ENCODE data around the gene CSMD2.

Gene CSMD2

GRCh38 chr1:33970148-33970825, 194.7 kb downstream of the CSMD2 start:
- H3K27ac ChIP-seq (ENCODE audit: low read depth, low read length), result no peak overlapping the region
- H3K9me3 ChIP-seq (ENCODE audit: low read length), result no peaks in the 10 kb centered on the region
- no peak overlapping the region for H3K4me3 ChIP-seq (ENCODE audit: low read depth in 1 of 2, low read length in 2 of 2)
- no peak overlapping the region for H3K9ac ChIP-seq (ENCODE audit: low read length)
- H3K27me3 ChIP-seq (ENCODE audit: control insufficient read depth in 1 of 2, insufficient read depth in 2 of 2, low read length in 2 of 2), result no peaks in the 10 kb centered on the region
- no peaks in the 10 kb centered on the region for H3K36me3 ChIP-seq (ENCODE audit: insufficient read depth, low read length)
- peaks cover 29% of the 10 kb centered on the region for H3K4me1 ChIP-seq (ENCODE audit: insufficient read depth, low read length)

- Histone ChIP-seq H3K36me3 (ENCODE audit: insufficient read depth, low read length) (no peaks in the 10 kb centered on the region), H3K9ac (ENCODE audit: low read length) (no peak overlapping the region), H3K27ac (ENCODE audit: low read depth, low read length) (no peak overlapping the region), H3K9me3 (ENCODE audit: low read length) (no peaks in the 10 kb centered on the region), H3K27me3 (ENCODE audit: control insufficient read depth in 1 of 2, insufficient read depth in 2 of 2, low read length in 2 of 2) (no peaks in the 10 kb centered on the region), H3K4me3 (ENCODE audit: low read depth in 1 of 2, low read length in 2 of 2) (no peak overlapping the region), H3K4me1 (ENCODE audit: insufficient read depth, low read length) (no peaks in the 10 kb centered on the region)
Observed at GRCh38 chr1:33966346-33967141, 198.5 kb downstream of the CSMD2 start.

GRCh38 chr1:33965086-33965485, 199.9 kb downstream of the CSMD2 start:
- Histone ChIP-seq H3K4me1 (ENCODE audit: insufficient read depth, low read length) (no peaks in the 10 kb centered on the region), H3K27me3 (ENCODE audit: control insufficient read depth in 1 of 2, insufficient read depth in 2 of 2, low read length in 2 of 2) (peaks cover 0 to 5% of the 10 kb centered on the region in 2 donors), H3K9me3 (ENCODE audit: low read length) (no peaks in the 10 kb centered on the region), H3K9ac (ENCODE audit: low read length) (no peak overlapping the region), H3K27ac (ENCODE audit: low read depth, low read length) (no peak overlapping the region), H3K4me3 (ENCODE audit: low read depth in 1 of 2, low read length in 2 of 2) (no peak overlapping the region), H3K36me3 (ENCODE audit: insufficient read depth, low read length) (no peaks in the 10 kb centered on the region)

- no peaks in the 10 kb centered on the region for H3K9me3 ChIP-seq (ENCODE audit: low read length)
- no peaks in the 10 kb centered on the region for H3K36me3 ChIP-seq (ENCODE audit: insufficient read depth, low read length)
- peaks cover 0 to 5% of the 10 kb centered on the region in 2 donors for H3K27me3 ChIP-seq (ENCODE audit: control insufficient read depth in 1 of 2, insufficient read depth in 2 of 2, low read length in 2 of 2)
- H3K4me1 ChIP-seq (ENCODE audit: insufficient read depth, low read length), result no peaks in the 10 kb centered on the region
- H3K9ac ChIP-seq (ENCODE audit: low read length), result no peak overlapping the region
- no peak overlapping the region for H3K4me3 ChIP-seq (ENCODE audit: low read depth in 1 of 2, low read length in 2 of 2)
- H3K27ac ChIP-seq (ENCODE audit: low read depth, low read length), result no peak overlapping the region
Observed at GRCh38 chr1:33962061-33962460, 203.0 kb downstream of the CSMD2 start.

GRCh38 chr1:33960188-33960895, 204.7 kb downstream of the CSMD2 start:
- Histone ChIP-seq H3K4me1 (ENCODE audit: insufficient read depth, low read length) (no peaks in the 10 kb centered on the region), H3K27me3 (ENCODE audit: control insufficient read depth in 1 of 2, insufficient read depth in 2 of 2, low read length in 2 of 2) (peaks cover 0 to 5% of the 10 kb centered on the region in 2 donors), H3K9ac (ENCODE audit: low read length) (no peak overlapping the region), H3K4me3 (ENCODE audit: low read depth in 1 of 2, low read length in 2 of 2) (no peak overlapping the region), H3K9me3 (ENCODE audit: low read length) (no peaks in the 10 kb centered on the region), H3K27ac (ENCODE audit: low read depth, low read length) (no peak overlapping the region), H3K36me3 (ENCODE audit: insufficient read depth, low read length) (no peaks in the 10 kb centered on the region)

GRCh38 chr1:33957854-33958253, 207.2 kb downstream of the CSMD2 start:
- peaks cover 0 to 5% of the 10 kb centered on the region in 2 donors for H3K27me3 ChIP-seq (ENCODE audit: control insufficient read depth in 1 of 2, insufficient read depth in 2 of 2, low read length in 2 of 2)

GRCh38 chr1:33955096-33955495, 209.9 kb downstream of the CSMD2 start:
- no peaks in the 10 kb centered on the region for H3K27me3 ChIP-seq (ENCODE audit: control insufficient read depth in 1 of 2, insufficient read depth in 2 of 2, low read length in 2 of 2)
- H3K36me3 ChIP-seq (ENCODE audit: insufficient read depth, low read length), result no peaks in the 10 kb centered on the region
- H3K9ac ChIP-seq (ENCODE audit: low read length), result no peak overlapping the region
- no peaks in the 10 kb centered on the region for H3K4me1 ChIP-seq (ENCODE audit: insufficient read depth, low read length)
- H3K4me3 ChIP-seq (ENCODE audit: low read depth in 1 of 2, low read length in 2 of 2), result no peak overlapping the region
- H3K9me3 ChIP-seq (ENCODE audit: low read length), result no peaks in the 10 kb centered on the region
- H3K27ac ChIP-seq (ENCODE audit: low read depth, low read length), result no peak overlapping the region

More at GRCh38 chr1:33957854-33958253, 207.2 kb downstream of the CSMD2 start:
- Histone ChIP-seq H3K4me3 (ENCODE audit: low read depth in 1 of 2, low read length in 2 of 2) (no peak overlapping the region), H3K9me3 (ENCODE audit: low read length) (no peaks in the 10 kb centered on the region), H3K4me1 (ENCODE audit: insufficient read depth, low read length) (no peaks in the 10 kb centered on the region), H3K36me3 (ENCODE audit: insufficient read depth, low read length) (no peaks in the 10 kb centered on the region), H3K9ac (ENCODE audit: low read length) (no peak overlapping the region), H3K27ac (ENCODE audit: low read depth, low read length) (no peak overlapping the region)

GRCh38 chr1:33949570-33949969, 215.5 kb downstream of the CSMD2 start:
- Histone ChIP-seq H3K27ac (ENCODE audit: low read depth, low read length) (no peak overlapping the region), H3K27me3 (ENCODE audit: control insufficient read depth in 1 of 2, insufficient read depth in 2 of 2, low read length in 2 of 2) (no peaks in the 10 kb centered on the region), H3K36me3 (ENCODE audit: insufficient read depth, low read length) (no peaks in the 10 kb centered on the region), H3K9me3 (ENCODE audit: low read length) (no peaks in the 10 kb centered on the region), H3K4me1 (ENCODE audit: insufficient read depth, low read length) (no peaks in the 10 kb centered on the region), H3K9ac (ENCODE audit: low read length) (no peak overlapping the region), H3K4me3 (ENCODE audit: low read depth in 1 of 2, low read length in 2 of 2) (no peak overlapping the region)

- no peaks in the 10 kb centered on the region for H3K36me3 ChIP-seq (ENCODE audit: insufficient read depth, low read length)
- no peaks in the 10 kb centered on the region for H3K27me3 ChIP-seq (ENCODE audit: control insufficient read depth in 1 of 2, insufficient read depth in 2 of 2, low read length in 2 of 2)
- no peak overlapping the region for H3K9ac ChIP-seq (ENCODE audit: low read length)
- H3K4me3 ChIP-seq (ENCODE audit: low read depth in 1 of 2, low read length in 2 of 2), result no peak overlapping the region
- no peaks in the 10 kb centered on the region for H3K9me3 ChIP-seq (ENCODE audit: low read length)
- no peak overlapping the region for H3K27ac ChIP-seq (ENCODE audit: low read depth, low read length)
- no peaks in the 10 kb centered on the region for H3K4me1 ChIP-seq (ENCODE audit: insufficient read depth, low read length)
Observed at GRCh38 chr1:33948291-33948690, 216.7 kb downstream of the CSMD2 start.

GRCh38 chr1:33946836-33947235, 218.2 kb downstream of the CSMD2 start:
- Histone ChIP-seq H3K9ac (ENCODE audit: low read length) (no peak overlapping the region), H3K9me3 (ENCODE audit: low read length) (no peaks in the 10 kb centered on the region), H3K4me1 (ENCODE audit: insufficient read depth, low read length) (no peaks in the 10 kb centered on the region), H3K4me3 (ENCODE audit: low read depth in 1 of 2, low read length in 2 of 2) (no peak overlapping the region), H3K27me3 (ENCODE audit: control insufficient read depth in 1 of 2, insufficient read depth in 2 of 2, low read length in 2 of 2) (no peaks in the 10 kb centered on the region), H3K27ac (ENCODE audit: low read depth, low read length) (no peak overlapping the region), H3K36me3 (ENCODE audit: insufficient read depth, low read length) (no peaks in the 10 kb centered on the region)

- H3K9ac ChIP-seq (ENCODE audit: low read length), result no peak overlapping the region
- no peak overlapping the region for H3K4me3 ChIP-seq (ENCODE audit: low read depth in 1 of 2, low read length in 2 of 2)
- H3K27me3 ChIP-seq (ENCODE audit: control insufficient read depth in 1 of 2, insufficient read depth in 2 of 2, low read length in 2 of 2), result no peaks in the 10 kb centered on the region
- no peak overlapping the region for H3K27ac ChIP-seq (ENCODE audit: low read depth, low read length)
- no peaks in the 10 kb centered on the region for H3K36me3 ChIP-seq (ENCODE audit: insufficient read depth, low read length)
- no peaks in the 10 kb centered on the region for H3K9me3 ChIP-seq (ENCODE audit: low read length)
- H3K4me1 ChIP-seq (ENCODE audit: insufficient read depth, low read length), result no peaks in the 10 kb centered on the region
Observed at GRCh38 chr1:33944846-33945245, 220.2 kb downstream of the CSMD2 start.
